Tibial nerve (tissue), 3 donors: ENCODE data around the gene TRIM49D1.
"Not testable (repeated sequence)": the region's sequence is repeated elsewhere in the genome, so short reads cannot be mapped to it uniquely, and the experiment has no call there.

Experiments used
- CTCF ChIP-seq, 5 experiments: fragments of 200-600 bp in 3 of 5; fragments of 450-650 bp in 2 of 5; sonication (generic) in 3 of 5; IDR thresholded peaks; one replicate each; pipeline ENCODE4 v1.5.1; 2016 to 2019; ENCODE audit warnings: antibody characterized with exemption in 5 of 5, mild to moderate bottlenecking in 3 of 5, moderate library complexity in 2 of 5
- POLR2A ChIP-seq, 2 donors: fragments of 450-650 bp; IDR thresholded peaks; one replicate each; pipeline ENCODE4 v1.6.1; 2017; ENCODE audit warnings: antibody characterized with exemption in 2 of 2, mild to moderate bottlenecking in 2 of 2, moderate library complexity in 2 of 2

GRCh38 chr11:89865223-89865622 lies 56.8 kb downstream of the TRIM49D1 start:
- not testable (repeated sequence) for TF ChIP-seq CTCF, POLR2A (IDR thresholded peaks at IDR 0.05)
